ENCODE results near the gene NFATC2.

The NFATC2 gene

DNA sequence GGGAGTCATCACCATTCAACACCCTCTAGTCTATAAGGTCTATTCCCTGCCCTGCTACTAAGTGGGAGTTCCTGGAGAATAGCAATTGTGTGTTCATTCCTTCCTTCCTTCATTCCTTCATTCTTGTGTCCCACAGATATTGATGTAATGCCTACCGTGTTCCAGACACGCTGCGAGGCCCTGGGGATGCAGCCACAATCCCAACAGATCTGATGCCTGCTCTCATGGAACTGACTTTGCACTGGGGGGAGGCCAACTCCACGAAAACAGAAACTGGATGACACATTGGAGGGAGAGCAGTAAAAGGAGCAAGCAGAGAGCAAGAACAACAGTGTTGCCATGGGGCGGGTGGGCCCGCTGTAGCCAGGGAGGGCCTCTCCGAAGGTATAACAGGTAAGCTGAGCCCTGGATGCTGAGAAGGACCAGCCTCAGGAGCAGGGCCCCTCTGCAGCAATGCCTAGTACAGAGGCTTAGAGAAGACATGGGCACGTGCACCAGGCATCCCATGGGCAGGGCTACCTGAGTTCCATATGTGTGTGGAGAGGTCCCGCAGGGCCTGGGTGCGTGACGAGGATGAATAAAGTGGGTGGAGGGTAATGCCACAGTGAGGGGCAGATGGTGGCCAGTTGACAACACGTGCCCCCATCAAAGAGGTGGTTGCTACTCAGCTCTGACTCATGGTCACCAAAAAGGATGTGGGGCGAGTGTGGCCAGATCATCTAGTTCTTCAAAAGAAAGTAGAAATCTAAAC lies 173.9 kb downstream of the NFATC2 start:
- DNase-seq: no peak

DNA sequence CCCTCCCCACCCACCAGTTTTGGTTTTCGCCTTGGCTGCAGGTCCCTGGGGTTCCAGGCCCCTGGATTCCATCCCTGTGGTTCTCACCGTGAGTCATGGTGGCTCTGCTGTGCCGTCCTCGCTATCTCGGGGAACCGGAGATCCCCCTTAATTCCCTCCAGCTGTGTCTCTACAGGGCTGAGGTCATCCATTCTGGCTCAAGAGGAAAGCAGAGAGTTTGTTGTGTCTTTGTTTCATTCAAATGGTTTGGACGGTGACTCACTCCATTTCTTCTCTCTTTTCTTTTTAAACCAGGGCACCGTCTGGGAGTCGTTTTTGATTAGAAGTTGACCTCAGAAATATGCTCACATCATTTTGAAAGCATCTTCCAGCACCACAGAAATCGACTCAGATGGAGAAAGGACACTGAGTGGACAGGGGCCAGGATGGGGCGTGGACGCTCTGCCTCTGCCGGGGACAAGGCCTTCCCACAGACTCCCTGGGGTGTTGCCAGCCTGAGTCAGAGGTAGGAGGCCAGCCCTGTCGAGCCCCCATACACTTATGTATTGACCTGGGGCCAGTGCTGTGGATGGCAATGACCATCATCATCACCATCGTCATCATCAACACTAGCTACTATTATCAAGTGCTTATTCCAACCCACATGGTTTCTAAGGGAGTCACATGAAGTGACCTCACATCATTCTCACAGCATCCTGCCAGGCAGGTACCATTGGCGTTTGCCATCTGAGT lies 176.2 kb downstream of the NFATC2 start:
- no peak for DNase-seq

DNA sequence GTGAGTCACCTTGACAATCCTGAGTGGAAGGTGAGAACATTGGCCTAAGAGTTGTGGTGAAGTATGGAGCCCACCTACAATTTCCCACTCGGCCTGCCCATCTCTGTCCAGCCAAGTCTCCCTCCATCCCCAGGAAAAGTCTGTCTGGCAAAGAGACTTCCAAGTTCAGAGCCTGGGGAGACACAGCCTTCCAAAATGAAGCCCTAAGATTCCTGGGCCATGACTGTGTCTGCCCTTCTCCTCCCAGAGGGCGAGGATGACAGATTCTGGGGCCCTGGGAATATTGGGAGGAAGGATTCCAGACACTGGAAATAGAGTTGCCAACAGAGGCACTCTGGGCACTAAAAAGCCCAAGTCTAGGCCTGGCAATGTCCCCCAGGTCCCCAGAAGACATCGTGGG lies 176.8 kb downstream of the NFATC2 start:
- DNase-seq: no peak

DNA sequence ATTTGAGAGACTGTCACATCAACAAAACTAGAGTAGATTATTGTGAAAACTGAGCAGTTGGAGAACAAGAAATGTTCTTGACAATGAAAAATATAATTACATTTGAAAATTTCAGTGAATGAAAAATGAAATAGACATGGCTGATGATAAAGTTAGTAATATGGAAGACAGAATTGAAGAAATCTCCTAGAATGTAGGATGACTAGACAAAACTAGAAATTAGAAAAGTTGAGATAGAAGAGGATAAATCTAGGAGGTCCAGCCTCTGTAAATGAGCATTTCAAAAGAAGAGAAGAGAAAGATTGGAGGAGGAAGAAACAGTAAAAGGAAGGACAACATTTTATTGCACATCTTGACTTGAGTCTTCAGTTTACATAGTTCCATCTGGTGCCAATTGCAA lies 178.7 kb downstream of the NFATC2 start:
- no peak for DNase-seq

DNA sequence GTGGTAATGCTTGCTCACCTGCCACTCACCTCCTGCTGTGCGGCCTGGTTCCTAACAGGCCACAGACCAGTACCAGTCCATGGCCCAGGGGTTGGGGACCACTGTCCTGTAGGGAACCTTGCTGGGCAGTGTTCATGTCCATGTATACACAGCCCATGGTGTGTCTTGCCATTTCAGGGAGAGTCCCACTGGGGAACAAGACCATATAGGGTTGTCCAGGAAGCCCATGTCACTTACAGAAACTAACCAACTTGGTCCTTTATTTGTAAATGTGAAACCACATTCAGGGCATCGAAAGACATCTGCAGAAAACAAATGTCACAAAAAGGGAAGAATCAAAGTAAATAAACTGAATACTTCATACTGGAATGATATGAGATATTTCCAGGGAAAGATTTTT lies 179.1 kb downstream of the NFATC2 start:
- no peak for DNase-seq

DNA sequence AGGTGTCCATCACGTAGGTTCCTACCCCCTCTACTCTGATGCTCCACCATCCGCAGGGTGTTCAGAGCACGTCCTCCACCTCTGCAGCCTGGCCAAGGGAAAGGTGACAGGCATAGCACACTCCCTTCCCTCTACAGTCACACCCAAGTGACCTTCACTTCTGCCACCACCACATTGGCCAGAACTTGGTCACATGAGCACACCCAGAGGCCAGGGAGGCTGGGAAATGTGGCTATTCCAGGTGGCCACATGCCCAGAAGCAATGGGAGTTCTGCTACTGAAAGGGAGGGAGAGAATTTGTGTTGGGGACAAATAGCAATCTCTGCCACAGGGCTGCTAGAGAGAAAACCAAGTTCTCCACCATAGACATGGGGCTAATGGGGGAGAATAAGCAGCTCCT lies 180.3 kb downstream of the NFATC2 start:
- no peak for DNase-seq

DNA sequence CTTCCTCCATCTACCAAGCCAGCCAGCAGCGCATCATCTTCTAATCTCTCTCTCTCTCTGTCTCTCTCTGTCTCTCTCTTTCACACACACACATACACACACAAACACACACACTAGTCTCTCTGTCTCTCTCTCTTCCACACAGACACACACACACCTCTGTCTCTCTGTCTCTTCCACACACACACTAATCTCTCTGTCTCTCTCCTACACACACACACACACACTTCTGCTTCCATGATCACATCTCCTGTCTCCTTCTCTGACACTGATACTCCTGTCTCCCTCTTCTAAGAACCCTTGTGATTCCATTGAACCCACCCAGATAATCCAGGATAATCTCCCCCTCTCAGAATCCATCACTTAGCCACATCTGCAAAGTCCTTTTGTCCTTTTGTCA lies 181.3 kb downstream of the NFATC2 start:
- no peak for DNase-seq

DNA sequence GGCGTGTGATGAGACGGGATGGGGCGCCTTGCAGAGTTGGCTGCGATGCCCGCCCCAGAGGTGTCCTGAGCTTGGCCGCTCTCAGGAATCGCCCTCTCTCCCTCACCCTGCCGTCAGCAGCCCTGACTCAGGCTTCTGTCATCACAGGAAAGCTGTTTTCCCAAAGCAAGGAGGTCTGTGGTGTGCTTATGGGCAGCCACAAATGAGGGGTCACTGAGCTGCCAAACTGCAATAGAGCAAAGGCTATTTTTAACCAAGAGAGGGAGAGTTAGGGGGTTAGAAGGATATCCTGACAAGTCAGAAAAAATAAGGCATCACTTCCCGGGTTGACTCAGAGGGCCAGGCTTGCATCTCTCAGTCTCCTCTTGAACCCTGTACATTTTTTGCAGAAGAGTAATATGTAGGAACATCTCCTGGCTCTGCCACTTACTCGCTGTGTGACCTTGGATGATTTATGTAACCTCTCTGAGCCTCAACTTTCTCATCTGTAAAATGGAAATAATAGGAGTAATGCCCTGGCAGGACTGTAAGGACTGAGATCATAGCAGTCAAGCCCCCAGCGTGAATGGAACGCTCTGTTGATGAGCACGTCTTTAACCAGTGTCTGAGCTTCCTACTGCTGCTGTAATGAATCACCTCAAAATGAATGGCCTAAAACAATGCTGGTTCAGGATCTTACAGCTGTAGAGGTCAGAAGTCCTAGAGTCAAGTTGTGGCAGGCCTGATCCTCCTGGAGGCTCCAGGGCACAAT lies 181.9 kb downstream of the NFATC2 start:
- no peak for DNase-seq

DNA sequence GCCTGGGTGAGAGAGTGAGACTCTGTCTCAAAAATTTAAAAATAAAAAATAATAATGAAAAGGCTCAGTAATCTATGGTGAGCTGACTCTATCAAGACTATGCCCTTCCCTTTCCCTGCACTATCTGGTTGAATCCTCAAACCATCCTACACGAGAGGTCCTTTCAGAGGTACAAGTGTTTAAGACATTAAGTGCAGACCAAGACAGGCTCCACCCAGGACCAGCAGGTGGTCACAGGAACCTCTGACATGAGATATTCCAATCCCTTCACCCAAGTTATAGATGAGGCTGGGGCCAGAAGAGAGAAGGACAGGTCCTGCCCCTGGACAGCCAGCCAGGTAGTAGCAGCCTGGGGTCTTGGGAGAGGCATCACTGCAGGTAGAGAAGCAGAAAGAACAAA lies 182.6 kb downstream of the NFATC2 start:
- DNase-seq: no peak

DNA sequence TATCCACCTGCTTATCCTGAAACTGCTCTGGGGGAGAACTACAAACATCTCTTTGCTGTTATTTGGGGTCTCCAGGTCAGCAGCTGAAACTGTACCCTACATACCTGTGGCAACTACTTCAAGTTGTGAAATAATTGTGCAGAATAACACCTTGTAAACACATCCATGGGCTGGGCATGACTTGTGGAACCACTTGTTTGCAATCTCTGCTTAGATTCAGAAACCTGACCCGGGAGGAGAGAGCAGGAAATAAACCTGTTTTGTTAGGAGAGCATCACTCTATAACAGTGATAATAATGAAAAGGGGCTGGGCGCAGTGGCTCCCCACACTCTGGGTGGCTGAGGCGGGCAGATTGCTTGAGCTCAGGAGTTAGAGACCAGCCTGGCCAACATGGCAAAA lies 183.1 kb downstream of the NFATC2 start:
- no peak for DNase-seq

DNA sequence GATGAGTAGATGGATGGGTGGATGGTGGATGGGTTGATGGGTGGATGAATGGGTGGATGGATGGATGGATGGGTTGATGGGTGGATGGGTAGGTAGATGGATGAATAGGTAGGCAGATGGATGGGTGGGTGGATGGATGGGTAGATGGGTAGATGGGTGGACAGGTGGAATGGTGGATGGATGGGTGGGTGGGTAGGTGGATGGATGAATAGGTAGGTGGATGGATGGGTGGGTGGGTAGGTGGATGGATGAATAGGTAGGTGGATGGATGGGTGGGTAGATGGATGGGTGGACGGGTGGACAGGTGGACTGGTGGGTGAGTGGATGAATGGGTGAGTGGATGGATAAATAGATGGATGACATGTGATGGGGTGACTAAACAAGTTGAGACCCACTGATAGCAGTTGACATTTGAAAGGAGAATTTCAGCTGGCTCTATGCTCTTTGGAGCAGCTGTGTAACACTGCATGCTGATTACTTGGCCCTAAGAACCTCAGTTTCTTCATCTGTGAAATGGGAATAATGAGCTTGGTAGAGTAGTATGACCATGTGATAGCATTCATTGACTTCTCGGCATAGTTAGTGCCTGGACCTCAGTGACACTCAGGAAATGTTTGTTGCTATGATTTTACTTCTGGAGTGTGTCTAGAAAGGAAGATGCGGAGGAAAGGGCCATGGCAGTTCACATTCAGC lies 184.3 kb downstream of the NFATC2 start:
- DNase-seq: no peak

DNA sequence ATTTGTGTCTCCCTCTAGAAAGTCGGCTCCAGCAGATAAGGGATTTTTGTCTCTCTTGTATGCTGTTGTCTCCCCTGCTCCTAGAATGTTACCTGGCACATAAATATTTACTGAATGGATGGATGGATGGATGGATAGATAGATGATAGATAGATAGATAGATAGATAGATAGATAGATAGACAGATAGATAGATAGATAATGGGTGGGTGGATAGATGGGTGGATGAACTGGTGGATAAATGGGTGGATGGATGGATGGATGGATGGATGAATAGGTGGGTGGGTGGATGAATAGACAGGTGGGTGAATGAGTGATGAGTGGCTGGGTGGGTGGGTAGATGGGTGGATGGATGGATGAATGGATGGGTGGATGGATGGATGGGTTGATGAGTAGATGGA lies 185.0 kb downstream of the NFATC2 start:
- DNase-seq: no peak

DNA sequence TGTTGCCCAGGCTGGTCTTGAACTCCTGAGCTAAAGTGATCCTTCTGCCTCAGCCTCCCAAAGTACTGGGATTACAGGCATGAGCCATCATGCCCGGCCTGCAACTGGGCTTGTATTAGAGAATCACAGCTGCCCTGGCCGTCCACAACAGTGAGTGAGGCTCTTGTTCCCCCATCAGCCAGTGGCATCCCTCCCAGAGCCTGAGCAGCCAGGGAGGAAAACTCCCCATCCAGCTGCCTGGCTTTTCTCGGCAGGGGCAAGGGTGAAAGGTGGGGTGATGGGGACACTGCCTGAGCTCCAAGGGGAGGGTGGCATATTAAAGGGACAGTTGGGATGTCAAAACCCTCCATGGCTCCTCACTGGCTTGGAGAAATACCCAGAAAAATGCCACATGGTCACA lies 185.6 kb downstream of the NFATC2 start:
- DNase-seq: no peak

DNA sequence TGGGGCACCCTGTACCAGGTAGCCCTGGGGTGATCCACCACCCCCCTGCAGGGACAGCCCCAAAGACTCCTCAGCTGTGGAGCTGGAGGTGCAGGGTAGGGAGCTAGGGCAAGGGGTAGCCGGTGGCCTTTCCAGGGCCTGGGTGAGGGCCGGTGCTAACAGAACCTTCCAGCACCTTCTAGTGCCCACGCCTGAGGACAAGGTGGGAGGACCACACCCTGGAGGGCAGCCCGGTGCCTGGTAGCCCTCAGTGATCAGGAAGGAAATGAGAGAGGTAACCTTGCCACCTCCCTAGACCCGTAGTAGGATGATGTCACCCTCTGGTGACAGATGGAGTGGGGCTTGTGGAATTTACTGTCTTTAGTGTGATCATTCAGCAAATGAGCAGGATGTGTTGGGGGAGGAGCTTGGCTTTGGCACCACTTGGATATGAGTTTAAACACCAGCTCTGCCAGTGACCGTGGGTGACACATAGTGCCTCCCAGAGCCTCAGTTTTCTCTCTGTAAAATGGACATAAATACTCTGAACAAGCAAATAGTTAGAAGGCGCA lies 187.7 kb downstream of the NFATC2 start:
- DNase-seq: no peak

DNA sequence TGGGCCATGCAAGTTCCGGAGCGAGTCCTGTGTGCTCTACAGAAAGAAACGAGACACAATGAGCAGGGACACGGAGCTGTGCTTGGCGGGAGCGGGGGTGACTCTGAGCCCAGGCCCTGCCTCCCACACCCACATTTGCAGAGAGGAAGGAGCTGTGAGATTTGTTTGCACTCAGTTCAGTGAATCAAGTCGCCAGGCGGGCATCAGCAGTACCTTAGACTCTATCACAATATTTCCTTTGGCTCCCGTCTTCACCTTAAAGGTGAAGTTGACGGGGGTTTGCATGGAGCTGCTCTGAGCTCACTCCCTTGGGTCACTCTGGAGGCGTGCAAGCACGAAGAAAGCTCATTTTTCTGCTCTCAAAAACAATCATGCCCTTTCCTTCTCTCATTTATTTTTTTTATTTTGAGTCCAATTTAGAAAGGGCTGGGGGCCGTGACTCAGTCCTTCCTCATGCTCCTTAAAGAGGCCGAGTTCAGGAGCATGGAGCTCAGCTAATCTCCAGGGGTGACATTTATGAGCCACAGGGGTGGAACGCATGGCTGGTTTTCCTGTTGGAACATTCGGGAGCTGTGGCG lies 188.2 kb downstream of the NFATC2 start:
- DNase-seq: no peak

DNA sequence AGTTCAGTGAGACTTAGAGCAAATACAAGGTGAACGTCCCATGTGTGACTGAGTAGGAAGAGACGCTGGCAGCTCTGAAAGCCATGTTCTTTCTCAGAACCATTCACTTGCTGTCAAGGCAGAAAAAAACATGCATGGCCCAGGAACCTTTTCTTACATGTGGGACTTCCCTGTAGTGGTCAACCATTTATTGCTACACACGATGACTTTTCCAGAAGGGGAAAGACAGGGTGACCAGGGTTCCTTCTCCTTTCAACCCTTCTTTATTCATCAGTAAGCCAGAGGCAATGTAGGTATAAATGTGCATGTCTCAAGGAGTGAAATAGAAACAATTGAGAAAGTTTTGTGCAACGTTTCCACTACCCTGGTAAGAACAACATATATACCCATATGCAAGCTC lies 189.0 kb downstream of the NFATC2 start:
- DNase-seq: no peak

DNA sequence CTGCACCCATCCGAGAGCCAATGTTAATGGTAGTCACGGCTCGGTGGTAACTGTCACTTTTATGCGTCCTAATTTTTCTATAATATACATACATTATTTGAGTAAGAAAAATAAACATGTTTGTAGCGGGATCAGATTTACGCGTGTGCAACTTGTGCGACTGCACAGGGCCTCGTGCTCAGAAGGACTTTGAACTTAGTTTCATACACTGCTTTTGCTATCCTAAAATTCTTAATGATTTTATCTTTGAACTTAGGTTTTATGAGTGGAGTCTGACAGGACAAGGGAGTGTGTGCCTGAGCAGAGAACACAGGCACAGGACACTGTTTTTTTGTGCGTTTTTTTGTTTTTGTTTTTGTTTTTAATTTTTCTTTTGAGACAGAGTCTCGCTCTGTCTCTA lies 189.7 kb downstream of the NFATC2 start:
- DNase-seq: no peak

DNA sequence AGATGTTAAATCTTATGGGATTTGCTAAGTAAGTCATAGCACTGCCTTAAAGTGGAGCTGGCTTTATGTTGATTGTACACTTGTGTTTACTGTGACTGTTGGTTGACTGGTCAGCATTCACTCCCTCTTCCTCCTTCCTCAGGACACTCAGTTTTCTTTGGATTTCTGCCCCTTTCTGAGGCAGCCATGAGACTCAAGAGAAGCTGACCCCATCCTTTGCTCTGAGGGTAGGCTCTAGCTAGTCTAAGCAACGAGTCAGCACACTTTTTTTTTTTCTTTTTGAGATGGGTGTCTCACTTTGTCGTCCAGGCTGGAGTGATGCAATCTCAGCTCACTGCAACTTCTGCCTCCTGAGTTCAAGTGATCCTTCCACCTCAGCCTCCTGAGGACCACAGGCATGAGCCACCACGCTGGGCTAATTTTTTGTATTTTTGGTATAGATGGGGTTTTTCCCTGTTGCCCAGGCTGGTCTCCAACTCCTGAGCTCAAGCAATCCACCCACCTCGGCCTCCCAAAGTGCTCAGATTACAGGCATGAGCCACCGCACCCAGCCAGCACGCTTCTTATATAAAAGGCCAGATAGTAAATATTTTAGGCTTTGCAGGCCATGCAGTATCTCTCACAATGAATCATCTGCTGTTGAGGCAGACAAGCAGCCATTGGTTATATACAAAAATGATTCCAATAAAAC lies 191.4 kb downstream of the NFATC2 start:
- DNase-seq: no peak

DNA sequence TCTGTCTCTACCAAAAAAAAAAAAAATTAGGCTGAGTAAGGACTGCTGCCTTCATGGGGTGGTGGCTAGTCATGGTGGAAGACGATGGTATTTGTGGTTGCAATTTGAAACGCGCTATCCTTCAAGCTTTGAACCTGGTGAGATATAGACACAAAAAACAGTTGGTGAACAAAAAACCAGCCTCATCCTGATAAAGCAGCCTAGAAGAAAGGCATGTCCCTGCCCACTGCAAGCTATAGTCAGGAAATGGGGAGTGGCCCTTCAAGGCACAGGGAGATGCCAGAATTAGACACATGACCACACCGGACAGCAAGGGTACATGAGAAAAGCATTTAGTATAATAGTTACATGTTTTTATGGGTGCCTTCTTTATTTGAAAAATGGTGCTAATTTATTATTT lies 193.6 kb downstream of the NFATC2 start:
- DNase-seq: no peak

DNA sequence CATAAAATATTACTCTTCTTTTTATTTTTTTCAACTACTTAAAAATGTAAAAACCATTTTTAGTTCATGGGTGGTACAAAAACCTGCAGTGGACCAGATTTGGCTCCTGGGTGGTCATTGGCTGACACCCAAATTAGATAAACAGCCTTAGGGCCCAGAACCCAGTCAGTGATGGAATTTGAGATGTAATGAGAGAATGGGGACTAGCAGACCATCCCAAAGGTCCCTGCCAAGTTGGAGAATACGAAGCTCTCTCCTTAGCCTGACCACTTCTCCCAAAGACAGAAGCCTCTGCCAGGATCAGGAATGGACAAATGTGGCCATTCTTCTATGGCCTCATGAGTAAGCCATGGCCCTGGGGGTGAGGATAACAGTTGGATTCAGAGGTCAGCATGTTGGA lies 194.7 kb downstream of the NFATC2 start:
- DNase-seq: no peak

DNA sequence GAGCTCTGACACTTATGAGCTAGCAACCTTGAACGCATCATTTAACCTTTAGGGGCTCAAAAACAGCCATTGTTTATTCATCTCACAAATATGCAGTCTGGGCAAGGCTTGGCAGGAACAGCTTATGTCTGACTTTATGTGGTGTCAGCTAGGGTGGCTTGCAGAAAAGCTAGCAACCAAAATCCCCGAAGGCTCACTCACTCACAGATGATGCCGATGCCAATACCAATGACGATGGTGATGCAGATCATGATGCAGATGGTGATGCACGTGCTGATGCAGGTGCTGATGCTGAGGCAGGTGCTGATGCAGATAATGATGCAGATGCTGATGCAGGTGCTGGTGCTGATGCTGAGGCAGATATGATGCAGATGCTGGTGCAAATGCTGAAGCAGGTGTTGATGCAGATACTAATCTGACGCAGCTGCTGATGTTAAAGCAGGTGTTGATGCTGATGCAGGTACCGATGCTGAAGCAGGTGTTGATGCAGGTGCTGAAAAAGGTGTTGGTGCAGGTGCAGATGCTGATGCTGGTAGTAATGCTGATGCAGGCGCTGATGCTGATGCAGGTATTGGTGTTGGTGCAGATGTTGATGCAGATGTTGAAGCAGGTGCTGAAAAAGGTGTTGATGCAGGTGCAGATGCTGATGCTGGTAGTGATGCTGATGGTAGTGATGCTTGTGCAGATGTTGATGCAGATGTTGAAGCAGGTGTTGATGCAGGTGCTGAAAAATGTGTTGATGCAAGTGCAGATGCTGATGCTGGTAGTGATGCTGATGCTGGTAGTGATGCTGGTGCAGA lies 195.6 kb downstream of the NFATC2 start:
- no peak for DNase-seq

All from NCI-H1048 (cell line).